Ectodermal cell (in vitro differentiated cells): ENCODE results near the gene PTGES.

Experiments used
- H3K27ac ChIP-seq: 2 replicates; pipeline ENCODE4 v1.7.0; 2013; ENCODE audit warnings: mild to moderate bottlenecking, low read depth, low read length; ENCODE audit not compliant: insufficient read depth, poor library complexity, severe bottlenecking
- H3K27me3 ChIP-seq: 2 replicates; pipeline ENCODE4 v1.7.0; 2013; ENCODE audit warnings: mild to moderate bottlenecking, low read length; ENCODE audit not compliant: insufficient read depth, control insufficient read depth, poor library complexity, severe bottlenecking
- H3K36me3 ChIP-seq: one replicate; pipeline ENCODE4 v1.7.0; 2013; ENCODE audit warnings: low read length; ENCODE audit not compliant: control insufficient read depth, insufficient read depth
- H3K4me1 ChIP-seq: one replicate; pipeline ENCODE4 v1.7.0; 2013; ENCODE audit warnings: low read length; ENCODE audit not compliant: control insufficient read depth, insufficient read depth
- H3K4me3 ChIP-seq: 2 replicates; pipeline ENCODE4 v1.7.0; 2013; ENCODE audit warnings: low read depth, low read length, control low read depth; ENCODE audit not compliant: insufficient read depth
- H3K9me3 ChIP-seq: 2 replicates; pipeline ENCODE4 v1.7.0; 2013; ENCODE audit warnings: mild to moderate bottlenecking, low read length, moderate library complexity; ENCODE audit not compliant: control insufficient read depth
- WGBS, 2 experiments: methylation state at CpG; one replicate each; pipeline ENCODE4 v1.1.7; 2013; ENCODE audit warnings: missing lambda C conversion rate in 2 of 2; 5-methylcytosine and 5-hydroxymethylcytosine counted together

PTGES gene

DNA sequence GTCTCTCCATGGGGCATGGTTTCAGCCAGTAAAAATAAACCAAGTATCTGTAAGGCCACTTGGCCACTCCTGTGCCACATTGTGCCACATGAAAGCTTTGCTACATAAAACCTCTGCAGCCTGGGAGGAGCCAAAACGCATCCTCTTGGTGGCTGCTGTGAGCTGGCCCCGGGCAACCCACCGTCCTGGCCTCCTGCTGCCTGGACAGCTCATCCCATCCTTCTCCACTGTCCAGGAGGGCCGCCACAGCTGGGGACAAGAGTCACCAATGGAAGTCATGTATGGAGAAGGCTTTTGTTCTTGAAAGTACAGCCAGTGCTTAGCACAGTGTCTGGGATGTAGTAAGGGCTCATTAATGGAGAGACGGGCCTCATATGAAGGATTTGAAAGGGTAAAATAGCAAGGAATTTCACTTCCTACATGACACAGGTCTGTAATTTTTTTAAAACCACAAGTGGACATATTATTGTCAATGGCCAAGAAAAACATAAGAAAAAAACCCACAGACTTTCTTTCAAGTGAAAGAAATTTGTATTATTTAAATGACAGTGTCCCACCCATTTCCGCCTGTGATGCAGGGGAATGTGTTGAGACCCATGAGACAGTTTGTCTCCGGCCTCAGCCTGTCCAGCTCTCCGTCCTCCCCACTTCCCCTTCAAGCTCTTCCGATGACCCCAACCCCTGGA is 6.6 kb downstream of the PTGES start:
- Histone ChIP-seq H3K27me3 (no peaks in the 10 kb centered on the region), H3K36me3 (no peaks in the 10 kb centered on the region), H3K27ac (no peak overlapping the region), H3K4me1 (no peaks in the 10 kb centered on the region), H3K4me3 (no peak overlapping the region), H3K9me3 (no peaks in the 10 kb centered on the region)
- 74 to 77% methylated on average over 9 of the region's 9 CpGs for WGBS, 2 experiments

DNA sequence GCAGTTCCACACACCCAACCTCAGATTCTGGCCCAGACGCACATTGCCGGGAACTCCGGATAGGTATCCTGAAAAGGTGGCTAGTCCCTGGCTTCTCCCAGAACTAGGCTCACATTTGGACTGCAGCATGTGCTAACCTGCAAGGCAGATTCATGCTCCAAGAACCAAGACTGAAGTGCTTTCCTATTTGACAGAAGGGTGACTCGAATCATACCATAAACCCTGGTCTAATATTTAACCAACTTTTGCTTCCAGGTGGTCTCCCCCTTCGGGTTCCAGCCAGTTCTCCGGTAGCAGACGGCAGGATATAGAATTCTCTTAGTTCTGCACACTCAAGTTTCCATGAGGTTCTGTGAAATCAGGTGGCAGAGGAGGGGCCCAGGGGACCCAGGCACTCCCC is 7.6 kb downstream of the PTGES start:
- H3K27me3 ChIP-seq, result no peaks in the 10 kb centered on the region
- no peaks in the 10 kb centered on the region for H3K9me3 ChIP-seq
- H3K4me3 ChIP-seq, result no peak overlapping the region
- no peaks in the 10 kb centered on the region for H3K36me3 ChIP-seq
- WGBS, 2 experiments, result 93 to 96% methylated on average over 7 of the region's 7 CpGs
- H3K4me1 ChIP-seq, result no peaks in the 10 kb centered on the region
- H3K27ac ChIP-seq, result no peak overlapping the region

DNA sequence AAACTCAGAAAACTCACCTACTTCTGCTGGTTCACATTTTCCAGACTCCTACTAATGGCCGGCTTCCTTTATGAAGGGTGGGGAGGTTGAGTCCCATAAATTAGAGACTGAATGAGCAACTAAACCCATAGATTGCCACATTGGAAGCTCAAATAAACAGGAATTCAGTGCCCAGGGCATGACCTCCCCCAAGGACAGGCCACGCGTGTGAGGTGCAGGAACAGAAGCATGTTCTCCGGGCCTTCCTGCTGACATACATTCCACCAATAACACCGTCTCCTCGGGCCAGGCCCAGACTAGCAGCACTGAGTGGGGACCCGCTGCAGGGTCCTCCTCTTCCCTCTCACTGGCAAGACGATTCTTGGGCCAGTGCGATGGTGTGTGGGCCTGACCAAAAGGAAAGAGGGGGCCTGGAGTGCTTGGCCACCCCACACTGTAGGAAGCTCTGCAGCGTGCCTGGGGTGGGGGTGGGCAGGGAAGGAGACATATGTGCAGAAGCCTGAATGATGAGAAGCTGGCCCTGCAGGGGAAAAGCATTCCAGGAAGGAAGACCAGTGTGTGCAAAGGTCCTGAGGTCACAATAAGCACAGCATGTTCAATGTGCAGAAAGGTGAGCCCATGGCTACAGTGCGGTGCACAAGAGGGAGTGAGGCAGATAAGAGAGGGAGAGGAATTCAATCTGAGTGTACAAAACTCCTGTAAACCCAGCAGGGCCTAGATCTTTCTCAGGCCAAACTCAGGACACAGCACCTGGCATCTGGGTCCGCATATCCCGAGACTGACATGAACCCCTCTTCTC is 12.0 kb downstream of the PTGES start:
- Histone ChIP-seq H3K4me1 (no peaks in the 10 kb centered on the region), H3K9me3 (no peaks in the 10 kb centered on the region), H3K36me3 (no peaks in the 10 kb centered on the region), H3K27me3 (no peaks in the 10 kb centered on the region), H3K4me3 (no peak overlapping the region), H3K27ac (no peak overlapping the region)
- 94 to 95% methylated on average over 13 of the region's 13 CpGs for WGBS, 2 experiments

DNA sequence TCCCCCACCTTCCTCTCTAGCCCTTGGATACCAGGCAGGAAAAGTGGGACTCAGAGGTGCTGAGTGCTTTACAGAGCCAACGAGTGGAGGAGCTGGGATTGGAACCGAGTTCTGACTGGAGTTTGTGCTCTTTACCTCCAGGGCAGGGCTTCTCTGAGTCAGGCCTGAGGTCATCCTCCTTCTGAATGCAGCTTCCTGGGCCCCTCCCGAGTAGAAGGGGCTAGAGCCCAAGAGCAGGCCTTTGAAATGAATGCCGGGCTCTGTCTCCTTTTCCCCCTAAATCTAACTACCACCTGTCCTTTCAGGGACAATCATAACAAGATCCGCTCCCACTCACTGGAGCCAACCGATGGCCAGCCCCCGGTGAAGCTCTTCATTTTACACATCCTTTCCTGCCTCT is 12.7 kb downstream of the PTGES start:
- H3K27ac ChIP-seq, result no peak overlapping the region
- 82 to 86% methylated on average over 7 of the region's 7 CpGs for WGBS, 2 experiments
- no peaks in the 10 kb centered on the region for H3K4me1 ChIP-seq
- H3K27me3 ChIP-seq, result no peaks in the 10 kb centered on the region
- no peak overlapping the region for H3K4me3 ChIP-seq
- H3K9me3 ChIP-seq, result no peaks in the 10 kb centered on the region
- H3K36me3 ChIP-seq, result no peaks in the 10 kb centered on the region

DNA sequence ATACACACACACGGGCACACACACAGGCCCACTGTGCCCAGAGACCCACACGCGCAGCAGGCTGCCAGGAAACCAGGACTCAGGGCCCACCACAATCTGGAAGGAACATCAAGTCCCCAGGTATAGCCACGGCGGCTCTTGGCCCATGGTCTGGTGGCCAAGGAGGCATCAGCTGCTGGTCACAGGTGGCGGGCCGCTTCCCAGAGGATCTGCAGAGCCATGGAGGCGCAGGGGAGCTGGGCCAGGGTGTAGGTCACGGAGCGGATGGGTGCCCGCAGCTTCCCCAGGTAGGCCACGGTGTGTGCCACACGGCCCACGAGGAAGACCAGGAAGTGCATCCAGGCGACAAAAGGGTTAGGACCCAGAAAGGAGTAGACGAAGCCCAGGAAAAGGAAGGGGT is 13.4 kb downstream of the PTGES start:
- Histone ChIP-seq H3K36me3 (no peaks in the 10 kb centered on the region), H3K27ac (no peak overlapping the region), H3K4me1 (no peaks in the 10 kb centered on the region), H3K9me3 (no peaks in the 10 kb centered on the region), H3K27me3 (no peaks in the 10 kb centered on the region), H3K4me3 (no peak overlapping the region)
- 94% methylated on average over 16 of the region's 16 CpGs for WGBS, 2 experiments

DNA sequence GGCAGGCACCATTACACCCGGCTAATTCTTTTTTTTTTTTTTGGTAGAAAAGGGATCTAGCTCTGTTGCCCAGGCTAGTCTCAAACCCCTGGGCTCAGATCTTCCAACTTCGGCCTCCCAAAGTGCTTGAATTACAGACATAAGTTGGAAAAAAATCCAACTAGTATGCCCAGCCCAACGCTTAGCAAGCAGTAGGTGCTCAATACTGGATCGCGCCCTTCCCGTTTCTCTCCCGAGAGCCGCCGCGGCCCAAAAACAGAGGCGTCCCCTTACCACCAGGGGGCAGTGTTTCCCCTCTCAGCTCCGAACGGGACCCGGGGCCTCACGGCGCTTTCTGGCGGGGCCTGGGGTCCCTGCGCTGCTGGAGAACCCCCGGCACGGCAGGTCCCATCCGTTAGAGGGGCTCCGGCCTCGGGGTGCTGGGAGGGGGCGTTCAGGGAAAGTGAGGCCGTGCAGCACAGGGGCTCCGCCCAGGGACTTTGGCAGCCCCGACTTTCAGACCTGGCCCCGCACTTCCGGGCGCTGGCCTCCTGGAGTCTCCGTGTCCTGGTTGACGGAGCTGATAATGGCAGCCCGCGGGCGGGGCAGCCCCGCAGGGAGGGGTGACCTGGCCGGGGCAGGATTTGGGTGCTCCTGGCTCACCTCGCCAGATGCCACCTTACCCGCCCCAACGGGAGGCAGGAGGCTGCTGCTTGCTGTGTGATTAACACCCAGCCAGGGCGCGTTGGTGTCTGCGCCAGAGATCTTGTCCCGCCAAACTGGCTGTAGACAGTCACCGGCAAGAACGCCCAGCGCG is 15.2 kb downstream of the PTGES start:
- 10 to 11% methylated on average over 48 of the region's 48 CpGs for WGBS, 2 experiments
- Histone ChIP-seq H3K4me1 (no peaks in the 10 kb centered on the region), H3K27me3 (no peaks in the 10 kb centered on the region), H3K9me3 (no peaks in the 10 kb centered on the region), H3K27ac (no peak overlapping the region), H3K4me3 (peak overlapping the region; percentile 48), H3K36me3 (no peaks in the 10 kb centered on the region)

DNA sequence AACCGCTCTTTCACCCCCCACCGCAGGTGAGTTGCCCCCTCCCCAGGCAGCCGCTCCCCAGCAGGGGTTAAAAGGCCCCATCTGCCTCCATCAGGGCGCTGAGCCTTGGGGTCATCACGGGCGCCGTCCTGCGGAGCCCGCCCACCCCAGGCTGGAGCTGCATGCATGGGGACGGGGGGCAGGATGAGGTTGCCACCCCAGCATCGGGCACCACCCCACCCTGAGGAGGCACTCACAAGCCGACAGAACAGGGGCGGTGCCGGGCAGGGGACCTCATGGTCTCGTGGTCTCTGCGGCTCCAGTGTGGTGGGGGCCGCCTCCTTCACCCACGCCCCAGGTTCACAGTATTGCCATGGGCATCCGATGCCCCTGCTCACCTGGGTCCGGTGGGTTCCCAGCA is 16.5 kb downstream of the PTGES start:
- no peaks in the 10 kb centered on the region for H3K27me3 ChIP-seq
- H3K4me3 ChIP-seq, result no peak overlapping the region
- H3K36me3 ChIP-seq, result no peaks in the 10 kb centered on the region
- no peaks in the 10 kb centered on the region for H3K4me1 ChIP-seq
- no peak overlapping the region for H3K27ac ChIP-seq
- H3K9me3 ChIP-seq, result no peaks in the 10 kb centered on the region
- WGBS, 2 experiments, result 86 to 87% methylated on average over 20 of the region's 20 CpGs

DNA sequence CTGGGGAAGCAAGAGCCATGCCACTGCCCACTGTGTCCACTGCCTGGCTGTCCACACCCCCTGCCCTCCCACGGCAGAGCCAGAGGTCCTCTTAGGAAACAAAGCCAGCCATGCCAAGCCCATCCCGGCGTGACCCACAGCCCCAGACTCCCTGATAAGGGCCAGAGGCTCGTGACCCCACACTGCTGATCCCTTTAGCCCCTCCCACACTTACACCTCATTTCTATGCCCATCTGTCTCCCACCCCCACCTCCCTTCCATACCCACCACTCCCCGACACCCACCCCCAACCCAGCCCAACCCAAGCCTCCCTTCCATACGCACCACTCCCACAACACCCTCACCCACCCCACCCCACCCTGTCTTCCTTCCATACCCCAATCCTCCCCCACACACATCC is 17.3 kb downstream of the PTGES start:
- H3K27ac ChIP-seq, result no peak overlapping the region
- no peaks in the 10 kb centered on the region for H3K27me3 ChIP-seq
- no peaks in the 10 kb centered on the region for H3K4me1 ChIP-seq
- H3K36me3 ChIP-seq, result no peaks in the 10 kb centered on the region
- no peak overlapping the region for H3K4me3 ChIP-seq
- WGBS, 2 experiments, result 82 to 92% methylated on average over 6 of the region's 6 CpGs
- H3K9me3 ChIP-seq, result no peaks in the 10 kb centered on the region

DNA sequence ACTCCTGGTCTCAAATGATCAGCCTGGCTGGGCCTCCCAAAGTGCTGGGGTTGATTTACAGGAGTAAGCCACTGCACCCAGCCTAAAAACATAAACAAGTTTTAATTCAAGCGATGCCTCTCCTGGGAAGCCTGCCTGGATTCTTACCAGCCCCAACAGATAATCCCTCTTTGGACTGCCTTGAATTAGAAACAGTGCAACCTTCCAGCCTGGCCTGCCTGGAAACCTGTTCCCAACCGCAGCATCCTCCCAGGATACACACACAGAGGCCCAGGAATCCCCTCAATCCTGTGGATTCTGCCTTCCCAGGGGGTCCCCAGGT is 19.2 kb downstream of the PTGES start:
- WGBS, 2 experiments, result 90 to 91% methylated on average over 2 of the region's 2 CpGs
- Histone ChIP-seq H3K4me3 (no peak overlapping the region), H3K27ac (no peak overlapping the region), H3K4me1 (no peaks in the 10 kb centered on the region), H3K36me3 (no peaks in the 10 kb centered on the region), H3K9me3 (no peaks in the 10 kb centered on the region), H3K27me3 (no peaks in the 10 kb centered on the region)

DNA sequence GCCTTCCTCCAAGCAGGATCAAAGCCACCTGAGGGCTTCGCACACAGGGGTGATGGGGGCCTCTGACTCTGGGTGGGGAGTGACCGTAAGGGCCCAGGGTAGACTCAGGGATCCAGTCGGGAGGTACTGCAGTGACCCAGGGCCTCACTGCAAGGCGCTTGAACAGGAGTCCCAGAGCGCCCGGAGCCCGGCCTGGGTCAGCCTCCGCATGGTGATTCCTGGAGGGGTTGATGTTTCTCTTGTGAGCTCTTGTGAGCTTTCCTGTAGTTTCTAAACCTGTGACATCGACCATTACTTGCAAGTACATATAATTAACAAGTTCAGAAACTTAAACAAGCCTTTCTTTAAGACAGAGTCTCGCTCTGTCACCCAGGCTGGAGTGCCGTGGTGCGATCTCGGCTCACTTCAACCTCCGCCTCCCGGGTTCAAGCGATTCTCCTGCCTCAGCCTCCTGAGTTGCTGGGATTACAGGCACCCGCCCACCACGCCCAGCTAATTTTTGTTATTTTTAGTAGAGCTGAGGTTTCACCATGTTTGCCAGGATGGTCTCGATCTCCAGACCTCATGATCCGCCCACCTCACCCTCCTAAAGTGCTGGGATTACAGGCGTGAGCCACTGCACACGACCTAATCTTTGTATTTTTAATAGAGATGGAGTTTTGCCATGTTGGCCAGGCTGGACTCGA is 19.8 kb downstream of the PTGES start:
- Histone ChIP-seq H3K4me3 (no peak overlapping the region), H3K36me3 (no peaks in the 10 kb centered on the region), H3K4me1 (no peaks in the 10 kb centered on the region), H3K27me3 (no peaks in the 10 kb centered on the region), H3K27ac (no peak overlapping the region), H3K9me3 (no peaks in the 10 kb centered on the region)
- WGBS, 2 experiments, result 92% methylated on average over 23 of the region's 23 CpGs
